Right cardiac atrium (tissue), 5 donors: ENCODE results near the gene DEFB132. TPM values are rescaled to one million over a fixed set of nuclear protein-coding genes. Genes with fewer than 3 reads are reported as not detected.
A peak's percentile ranks its signal among the peaks of the same experiment; 100 is the strongest.

Experiments used
- ATAC-seq, 2 donors: fragments of 200-7000 bp; cut with Tn5 transposase; one replicate each; pipeline versions ENCODE4 v1.8.0 to v1.9.1; 2020; ENCODE audit warnings: moderate library complexity in 2 of 2, mild to moderate bottlenecking in 1 of 2
- DNase-seq, 3 donors: peaks; one replicate each; pipeline ENCODE4 v3.0.0-alpha.2; 2020
- H3K27ac ChIP-seq: one replicate; pipeline ENCODE4 v1.5.1; 2013; ENCODE audit warnings: mild to moderate bottlenecking, low read length, control low read depth, moderate library complexity
- H3K27me3 ChIP-seq: one replicate; pipeline ENCODE4 v1.6.1; 2013; ENCODE audit not compliant: control insufficient read depth, insufficient read depth
- H3K4me1 ChIP-seq: one replicate; pipeline ENCODE4 v1.6.1; 2013; ENCODE audit warnings: low read length; ENCODE audit not compliant: control insufficient read depth, insufficient read depth
- H3K4me3 ChIP-seq: one replicate; pipeline ENCODE4 v1.5.1; 2013; ENCODE audit warnings: low read length, control low read depth
- H3K9me3 ChIP-seq: one replicate; pipeline ENCODE4 v1.6.1; 2013; ENCODE audit warnings: low read length; ENCODE audit not compliant: control insufficient read depth
- WGBS: extraction: QIAGEN DNeasy Blood & Tissue Kit; methylation state at CpG from one replicate; pipeline ENCODE4 v1.1.7; 2013; 5-methylcytosine and 5-hydroxymethylcytosine counted together
- intact Hi-C, 4 donors: fragments of 100-400 bp; cut with DNase I; formaldehyde crosslinking; loops; one replicate each; pipeline versions ENCODE4 v1.11.0 to v1.14.0; 2022 to 2023
- polyA plus RNA-seq: library from polyadenylated mRNA; stranded (reverse); fragments of 200-250 nt; gene quantifications from one replicate; pipeline ENCODE4 v1.2.3, GENCODE V29; 2013
- total RNA-seq, 4 donors: library from RNA; stranded (reverse); fragmentation: NEBNext Ultra II Directional; extraction: Animal tissue kit (Norgen Biotek cat#: 25700); gene quantifications; one replicate each; pipeline ENCODE4 v1.2.1, GENCODE V29; 2021
- donor health status: healthy with polysubstance abuse.
- donor health status: DM: no; HTN: yes; CAD: no.
- donor health status: DM: no; HTN: no; CAD: no.
- donor health status: DM: no; HTN: yes; CAD: no; lungs with severe emphysema.
- donor health status: DM: yes; HTN: yes; CAD: no.

The DEFB132 gene
- total and polyA plus RNA-seq, 5 donors, result not detected

GRCh38 chr20:297925-298775, 40.6 kb downstream of the DEFB132 start:
- Histone ChIP-seq H3K4me1 (peaks cover 14% of the 10 kb centered on the region), H3K27ac (peak overlapping the region; percentile 85), H3K9me3 (no peaks in the 10 kb centered on the region), H3K4me3 (peak overlapping the region; percentile 83), H3K27me3 (no peaks in the 10 kb centered on the region)
- peak; percentile 64 to 67 for ATAC-seq
- WGBS, result under 1% methylated on average over 75 of the region's 75 CpGs
- peak; percentile 78 to 89 (median 89) for DNase-seq
- intact Hi-C loops, result no loop called here

- ATAC-seq (no peak), DNase-seq (no peak)
- H3K27me3 ChIP-seq, result no peaks in the 10 kb centered on the region
- no peaks in the 10 kb centered on the region for H3K9me3 ChIP-seq
- H3K4me3 ChIP-seq, result peak overlapping the region; percentile 83
- peak overlapping the region; percentile 85 for H3K27ac ChIP-seq
- intact Hi-C loops, result no loop called here
- peaks cover 14% of the 10 kb centered on the region for H3K4me1 ChIP-seq
- WGBS, result 7% methylated on average over 15 of the region's 15 CpGs
Measured at GRCh38 chr20:298776-299391, 41.4 kb downstream of the DEFB132 start.

GRCh38 chr20:300345-300990, 42.9 kb downstream of the DEFB132 start:
- peaks cover 14% of the 10 kb centered on the region for H3K4me1 ChIP-seq
- peak overlapping the region; percentile 25 for H3K4me3 ChIP-seq
- no peaks in the 10 kb centered on the region for H3K27me3 ChIP-seq
- 25% methylated on average over 10 of the region's 10 CpGs for WGBS
- ATAC-seq (no peak), DNase-seq (no peak)
- H3K27ac ChIP-seq, result no peak overlapping the region
- H3K9me3 ChIP-seq, result no peaks in the 10 kb centered on the region
- intact Hi-C loops, result no loop called here

- Histone ChIP-seq H3K9me3 (no peaks in the 10 kb centered on the region), H3K4me1 (peaks cover 14% of the 10 kb centered on the region), H3K4me3 (no peak overlapping the region), H3K27me3 (no peaks in the 10 kb centered on the region), H3K27ac (no peak overlapping the region)
- 69% methylated on average over 13 of the region's 13 CpGs for WGBS
- ATAC-seq (no peak), DNase-seq (no peak)
- intact Hi-C loops, result no loop called here
Measured at GRCh38 chr20:301886-302848, 44.6 kb downstream of the DEFB132 start.

GRCh38 chr20:305745-306144, 48.2 kb downstream of the DEFB132 start:
- Histone ChIP-seq H3K4me3 (no peak overlapping the region), H3K27me3 (no peaks in the 10 kb centered on the region), H3K4me1 (peaks cover 6% of the 10 kb centered on the region), H3K27ac (no peak overlapping the region), H3K9me3 (no peaks in the 10 kb centered on the region)
- DNase-seq (no peak), ATAC-seq (no peak)
- WGBS, result 68% methylated on average over 11 of the region's 11 CpGs
- intact Hi-C loops, result no loop called here

GRCh38 chr20:308427-309038, 51.0 kb downstream of the DEFB132 start:
- H3K27ac ChIP-seq, result no peak overlapping the region
- no peaks in the 10 kb centered on the region for H3K9me3 ChIP-seq
- intact Hi-C loops, result no loop called here
- H3K27me3 ChIP-seq, result no peaks in the 10 kb centered on the region
- ATAC-seq, result no peak
- H3K4me1 ChIP-seq, result no peaks in the 10 kb centered on the region
- H3K4me3 ChIP-seq, result no peak overlapping the region
- WGBS, result 62% methylated on average over 7 of the region's 7 CpGs
- peak in 1 of 3 donors; percentile 55 for DNase-seq

GRCh38 chr20:309306-309840, 51.8 kb downstream of the DEFB132 start:
- DNase-seq (no peak), ATAC-seq (peak; percentile 20 to 22)
- Histone ChIP-seq H3K9me3 (no peaks in the 10 kb centered on the region), H3K27ac (peak overlapping the region; percentile 93), H3K4me1 (no peaks in the 10 kb centered on the region), H3K27me3 (no peaks in the 10 kb centered on the region), H3K4me3 (peak overlapping the region; percentile 78)
- 4% methylated on average over 6 of the region's 6 CpGs for WGBS
- intact Hi-C loops, result no loop called here

GRCh38 chr20:309841-310644, 52.5 kb downstream of the DEFB132 start:
- Histone ChIP-seq H3K4me3 (peak overlapping the region; percentile 78), H3K9me3 (no peaks in the 10 kb centered on the region), H3K4me1 (no peaks in the 10 kb centered on the region), H3K27ac (peak overlapping the region; percentile 93), H3K27me3 (no peaks in the 10 kb centered on the region)
- DNase-seq (peak; percentile 99), ATAC-seq (peak; percentile 100)
- intact Hi-C loops, result no loop called here
- 3% methylated on average over 31 of the region's 31 CpGs for WGBS

- no peak for ATAC-seq
- WGBS, result 4% methylated on average over 7 of the region's 7 CpGs
- Histone ChIP-seq H3K4me1 (no peaks in the 10 kb centered on the region), H3K9me3 (no peaks in the 10 kb centered on the region), H3K27me3 (no peaks in the 10 kb centered on the region), H3K4me3 (peak overlapping the region; percentile 78), H3K27ac (no peak overlapping the region)
- DNase-seq, result no peak
- intact Hi-C loops, result no loop called here
Measured at GRCh38 chr20:310645-311044, 53.1 kb downstream of the DEFB132 start.
